ENCODE data around the gene NAP1L1. TPM values are rescaled to one million over a fixed set of nuclear protein-coding genes. Genes with fewer than 3 reads are reported as not detected.
A peak's percentile ranks its signal among the peaks of the same experiment; 100 is the strongest.

Gene NAP1L1
- total RNA-seq, 1 donor from 2014 or later = 552 TPM

DNA sequence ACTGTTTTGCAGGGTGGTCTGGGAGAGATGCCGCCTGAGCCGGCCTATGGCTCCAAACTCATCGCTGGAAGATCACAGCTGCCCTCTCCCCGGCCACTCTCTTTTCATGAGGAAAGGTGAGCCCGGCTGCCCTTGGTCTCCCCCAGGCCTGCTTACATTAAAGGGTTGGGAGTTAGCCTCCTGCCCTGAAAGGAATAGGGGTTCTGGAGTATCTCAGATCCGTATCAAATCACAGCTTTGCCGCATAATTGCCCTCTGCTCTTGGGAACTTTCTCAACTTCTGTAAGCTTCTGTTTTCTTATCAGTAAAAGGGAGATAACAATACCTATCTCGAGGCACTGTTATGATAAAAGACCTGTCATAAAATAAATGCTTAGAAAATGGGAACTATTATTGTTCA is 70.5 kb downstream of the NAP1L1 start:
- no peak overlapping the region for H3K27ac Mint-ChIP-seq (ENCODE audit: unreplicated experiment)
- peaks cover 36% of the 10 kb centered on the region for H3K4me1 Mint-ChIP-seq (ENCODE audit: unreplicated experiment)
- TF ChIP-seq, protein P1, sequence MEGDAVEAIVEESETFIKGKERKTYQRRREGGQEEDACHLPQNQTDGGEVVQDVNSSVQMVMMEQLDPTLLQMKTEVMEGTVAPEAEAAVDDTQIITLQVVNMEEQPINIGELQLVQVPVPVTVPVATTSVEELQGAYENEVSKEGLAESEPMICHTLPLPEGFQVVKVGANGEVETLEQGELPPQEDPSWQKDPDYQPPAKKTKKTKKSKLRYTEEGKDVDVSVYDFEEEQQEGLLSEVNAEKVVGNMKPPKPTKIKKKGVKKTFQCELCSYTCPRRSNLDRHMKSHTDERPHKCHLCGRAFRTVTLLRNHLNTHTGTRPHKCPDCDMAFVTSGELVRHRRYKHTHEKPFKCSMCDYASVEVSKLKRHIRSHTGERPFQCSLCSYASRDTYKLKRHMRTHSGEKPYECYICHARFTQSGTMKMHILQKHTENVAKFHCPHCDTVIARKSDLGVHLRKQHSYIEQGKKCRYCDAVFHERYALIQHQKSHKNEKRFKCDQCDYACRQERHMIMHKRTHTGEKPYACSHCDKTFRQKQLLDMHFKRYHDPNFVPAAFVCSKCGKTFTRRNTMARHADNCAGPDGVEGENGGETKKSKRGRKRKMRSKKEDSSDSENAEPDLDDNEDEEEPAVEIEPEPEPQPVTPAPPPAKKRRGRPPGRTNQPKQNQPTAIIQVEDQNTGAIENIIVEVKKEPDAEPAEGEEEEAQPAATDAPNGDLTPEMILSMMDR (IDR thresholded peaks at IDR 0.05) = no peak
- no peak for DNase-seq (ENCODE audit: extremely low spot score, unreplicated experiment)
- no peaks in the 10 kb centered on the region for H3K36me3 Mint-ChIP-seq (ENCODE audit: unreplicated experiment)
- H3K9me3 Mint-ChIP-seq (ENCODE audit: unreplicated experiment) = no peaks in the 10 kb centered on the region
- peaks cover 7% of the 10 kb centered on the region for H3K27me3 Mint-ChIP-seq (ENCODE audit: unreplicated experiment)
- no peak overlapping the region for H3K4me3 Mint-ChIP-seq (ENCODE audit: unreplicated experiment)

DNA sequence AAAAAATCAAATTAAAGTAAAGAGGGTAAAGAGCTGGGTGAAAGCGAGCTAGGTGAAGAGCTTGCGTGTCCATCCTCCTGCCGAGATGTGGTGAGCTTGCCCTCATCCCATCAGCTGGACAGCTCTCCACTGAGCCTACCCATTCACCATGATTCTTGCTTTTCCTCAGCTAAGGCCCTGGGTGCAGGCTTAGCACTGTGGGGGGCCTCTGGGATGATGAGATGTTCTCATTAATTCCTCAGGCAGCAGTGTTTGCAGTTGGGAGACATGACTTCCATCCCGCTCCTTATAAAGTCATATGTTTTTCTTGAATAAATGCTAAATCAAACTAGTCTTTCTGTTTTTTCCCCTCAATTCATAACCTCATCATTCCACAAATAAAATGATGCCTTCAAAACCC is 70.9 kb downstream of the NAP1L1 start:
- Mint-ChIP-seq H3K9me3 (ENCODE audit: unreplicated experiment) (no peaks in the 10 kb centered on the region), H3K27me3 (ENCODE audit: unreplicated experiment) (peaks cover 7% of the 10 kb centered on the region), H3K27ac (ENCODE audit: unreplicated experiment) (no peak overlapping the region), H3K36me3 (ENCODE audit: unreplicated experiment) (no peaks in the 10 kb centered on the region), H3K4me3 (ENCODE audit: unreplicated experiment) (no peak overlapping the region), H3K4me1 (ENCODE audit: unreplicated experiment) (peaks cover 33% of the 10 kb centered on the region)
- no peak for DNase-seq (ENCODE audit: extremely low spot score, unreplicated experiment)
- TF ChIP-seq, protein P1 (IDR thresholded peaks at IDR 0.05) = no peak

DNA sequence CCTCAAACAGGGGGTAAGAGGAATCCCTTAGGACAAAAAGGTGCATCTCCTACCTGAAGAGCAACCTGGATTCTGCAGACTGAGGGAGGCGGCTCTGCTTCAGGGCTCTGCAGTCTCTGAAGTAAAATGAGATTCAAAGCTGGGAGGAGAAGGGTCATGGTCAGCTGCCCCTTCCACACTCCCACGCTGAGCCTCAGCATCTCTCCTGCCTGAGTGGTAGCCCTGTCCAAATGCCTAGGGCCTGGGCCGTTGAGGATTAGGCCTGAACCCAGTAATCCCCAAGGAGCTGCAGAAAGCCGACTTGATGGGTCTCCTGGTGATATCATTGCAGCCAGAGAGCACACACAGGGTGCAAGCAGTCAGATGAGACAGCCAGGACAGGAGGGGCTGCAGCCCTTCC is 71.8 kb downstream of the NAP1L1 start:
- Mint-ChIP-seq H3K4me1 (ENCODE audit: unreplicated experiment) (peaks cover 25% of the 10 kb centered on the region), H3K9me3 (ENCODE audit: unreplicated experiment) (no peaks in the 10 kb centered on the region), H3K36me3 (ENCODE audit: unreplicated experiment) (no peaks in the 10 kb centered on the region), H3K27me3 (ENCODE audit: unreplicated experiment) (peaks cover 7% of the 10 kb centered on the region), H3K4me3 (ENCODE audit: unreplicated experiment) (no peak overlapping the region), H3K27ac (ENCODE audit: unreplicated experiment) (no peak overlapping the region)
- TF ChIP-seq, protein P1 (IDR thresholded peaks at IDR 0.05) = no peak
- DNase-seq (ENCODE audit: extremely low spot score, unreplicated experiment) = no peak

DNA sequence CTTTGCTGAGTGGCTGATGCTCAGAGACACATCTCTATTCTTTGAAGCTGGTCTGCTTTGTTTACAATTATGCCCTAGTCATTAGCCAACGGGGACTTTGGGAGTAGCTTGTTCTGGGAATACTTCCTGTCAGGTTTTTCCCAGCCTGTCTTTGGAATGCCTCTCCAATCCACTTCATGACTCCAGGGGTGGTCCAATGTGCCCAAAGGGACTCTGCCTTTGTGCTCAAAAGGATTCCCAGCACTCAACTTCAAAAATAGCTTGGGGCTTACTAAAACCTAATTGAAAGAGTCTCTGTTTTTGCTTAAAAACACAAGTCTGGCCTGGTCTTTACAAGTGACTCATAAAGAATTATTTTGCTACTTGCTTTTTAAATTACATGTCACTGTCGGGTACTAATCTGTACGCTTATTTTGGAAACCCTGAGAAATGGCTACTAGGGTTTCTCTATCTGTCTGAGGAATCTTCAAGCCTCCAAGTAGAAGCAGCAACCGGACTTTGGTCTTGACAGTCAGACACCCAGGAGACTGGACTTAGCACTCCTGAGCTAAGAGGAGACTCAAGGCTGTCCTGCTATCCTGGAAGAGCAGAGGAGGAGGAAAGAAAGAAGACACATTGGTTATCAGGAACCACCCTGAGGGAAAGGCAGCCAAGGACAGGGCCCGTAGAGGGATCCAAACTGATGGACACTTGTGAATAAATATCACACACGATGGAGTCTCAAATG is 73.6 kb downstream of the NAP1L1 start:
- TF ChIP-seq, protein P1 (IDR thresholded peaks at IDR 0.05) = no peak
- H3K27ac Mint-ChIP-seq (ENCODE audit: unreplicated experiment) = peak overlapping the region; percentile 84
- H3K27me3 Mint-ChIP-seq (ENCODE audit: unreplicated experiment) = peaks cover 7% of the 10 kb centered on the region
- H3K9me3 Mint-ChIP-seq (ENCODE audit: unreplicated experiment) = no peaks in the 10 kb centered on the region
- DNase-seq (ENCODE audit: extremely low spot score, unreplicated experiment) = no peak
- H3K4me3 Mint-ChIP-seq (ENCODE audit: unreplicated experiment) = no peak overlapping the region
- H3K4me1 Mint-ChIP-seq (ENCODE audit: unreplicated experiment) = peaks cover 25% of the 10 kb centered on the region
- H3K36me3 Mint-ChIP-seq (ENCODE audit: unreplicated experiment) = no peaks in the 10 kb centered on the region

DNA sequence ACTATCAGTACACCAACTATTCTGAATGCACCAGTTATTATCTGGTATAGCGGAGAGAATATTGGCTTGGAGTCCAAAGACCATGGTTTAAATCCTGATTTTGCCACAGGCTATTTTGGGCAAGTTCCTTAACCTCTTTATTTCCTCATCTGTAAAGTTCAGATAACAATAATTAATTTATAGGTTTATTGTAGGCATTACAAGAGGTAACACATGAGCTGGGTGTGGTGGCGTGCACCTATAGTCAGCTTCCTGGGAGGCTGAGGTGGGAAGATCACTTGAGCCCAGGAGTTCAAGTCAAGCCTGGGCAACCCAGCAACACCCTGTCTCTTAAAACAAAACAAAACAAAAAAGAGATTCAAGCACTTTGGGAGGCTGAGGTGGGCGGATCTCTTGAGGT is 76.1 kb downstream of the NAP1L1 start:
- no peaks in the 10 kb centered on the region for H3K27me3 Mint-ChIP-seq (ENCODE audit: unreplicated experiment)
- no peaks in the 10 kb centered on the region for H3K36me3 Mint-ChIP-seq (ENCODE audit: unreplicated experiment)
- H3K27ac Mint-ChIP-seq (ENCODE audit: unreplicated experiment) = no peak overlapping the region
- no peak for DNase-seq (ENCODE audit: extremely low spot score, unreplicated experiment)
- TF ChIP-seq, protein P1 (IDR thresholded peaks at IDR 0.05) = no peak
- peaks cover 27% of the 10 kb centered on the region for H3K4me1 Mint-ChIP-seq (ENCODE audit: unreplicated experiment)
- H3K4me3 Mint-ChIP-seq (ENCODE audit: unreplicated experiment) = no peak overlapping the region
- peaks cover 4% of the 10 kb centered on the region for H3K9me3 Mint-ChIP-seq (ENCODE audit: unreplicated experiment)

Data from osteocyte (in vitro differentiated cells).